Measurements from ENCODE around the gene C5orf22. TPM values are rescaled to one million over a fixed set of nuclear protein-coding genes. Genes with fewer than 3 reads are reported as not detected.

The C5orf22 gene
- total and polyA plus RNA-seq, 2 donors (not counting 1 experiment from before 2014, with no cell fraction given): 7.5 to 28.9 TPM

- ChIA-PET POLR2A (no interaction called here), CTCF (no interaction called here)
- intact Hi-C loops (cut with micrococcal nuclease): no loop called here
Measured at GRCh38 chr5:31485376-31486207, 46.5 kb upstream of the C5orf22 start.

More at GRCh38 chr5:31485376-31486207, 46.5 kb upstream of the C5orf22 start:
- H3K27ac ChIP-seq (ENCODE audit: low read length in 2 of 2): no peak overlapping the region
- no peaks in the 10 kb centered on the region for H3K9me3 ChIP-seq (ENCODE audit: control extremely low read depth in 1 of 3, control insufficient read depth in 2 of 3, insufficient read depth in 1 of 3, low read length in 2 of 3)
- H3K9ac ChIP-seq (ENCODE audit: low read length): no peak overlapping the region
- H3K27me3 Mint-ChIP-seq: no peaks in the 10 kb centered on the region
- no peaks in the 10 kb centered on the region for H3K4me1 Mint-ChIP-seq
- no peak overlapping the region for H3K4me3 Mint-ChIP-seq
- no peaks in the 10 kb centered on the region for H3K4me1 ChIP-seq (ENCODE audit: control insufficient read depth in 2 of 2, insufficient read depth in 2 of 2, low read length in 2 of 2)
- TF ChIP-seq EZH2 (IDR thresholded peaks at IDR 0.05; ENCODE audit: borderline replicate concordance, insufficient read depth, low read depth, low read length, poor library complexity, severe bottlenecking) (no peak), CTCF (IDR thresholded peaks at IDR 0.05) (no peak)
- H3K4me2 ChIP-seq (replicated peaks; ENCODE audit: low read depth, low read length, poor library complexity, severe bottlenecking): no peak overlapping the region
- H4K20me1 ChIP-seq (ENCODE audit: control insufficient read depth, insufficient read depth, low read length, poor library complexity, severe bottlenecking): no peaks in the 10 kb centered on the region
- no peak overlapping the region for H2AFZ ChIP-seq (ENCODE audit: insufficient read depth, low read depth, low read length, poor library complexity, severe bottlenecking)
- no peaks in the 10 kb centered on the region for H3K9me3 Mint-ChIP-seq (ENCODE audit: insufficient read depth)
- no peak for ATAC-seq (ENCODE audit: low read depth)
- peaks cover 5 to 46% of the 10 kb centered on the region in 2 experiments for H3K36me3 ChIP-seq (replicated peaks in 1 of 2; ENCODE audit: control extremely low read depth in 1 of 2, control insufficient read depth in 1 of 2, extremely low read depth in 1 of 2, insufficient read depth in 2 of 2, low read length in 1 of 2)
- H3K79me2 ChIP-seq (ENCODE audit: control insufficient read depth, insufficient read depth, low read length): no peaks in the 10 kb centered on the region
- no peak for DNase-seq
- no peaks in the 10 kb centered on the region for H3K27me3 ChIP-seq (replicated peaks in 1 of 4; ENCODE audit: control extremely low read depth in 1 of 4, control insufficient read depth in 3 of 4, insufficient read depth in 4 of 4, low read length in 3 of 4)
- no CpG with 5 or more reads among the region's 7 CpGs for WGBS (ENCODE audit: insufficient coverage)
- H3K4me3 ChIP-seq (ENCODE audit: control extremely low read depth in 1 of 5, extremely low read depth in 1 of 5, insufficient read depth in 1 of 5, low read depth in 2 of 5, low read length in 4 of 5): no peak overlapping the region
- H3K27ac Mint-ChIP-seq: no peak overlapping the region
